SK-N-DZ (cell line): ENCODE results near the gene B4GALT1.
"Not testable (repeated sequence)": the region's sequence is repeated elsewhere in the genome, so short reads cannot be mapped to it uniquely, and the experiment has no call there.

Experiments
- DNase-seq: peaks from one replicate; pipeline ENCODE4 v3.0.0-alpha.2; 2015; ENCODE audit warnings: low spot score

B4GALT1 gene

DNA sequence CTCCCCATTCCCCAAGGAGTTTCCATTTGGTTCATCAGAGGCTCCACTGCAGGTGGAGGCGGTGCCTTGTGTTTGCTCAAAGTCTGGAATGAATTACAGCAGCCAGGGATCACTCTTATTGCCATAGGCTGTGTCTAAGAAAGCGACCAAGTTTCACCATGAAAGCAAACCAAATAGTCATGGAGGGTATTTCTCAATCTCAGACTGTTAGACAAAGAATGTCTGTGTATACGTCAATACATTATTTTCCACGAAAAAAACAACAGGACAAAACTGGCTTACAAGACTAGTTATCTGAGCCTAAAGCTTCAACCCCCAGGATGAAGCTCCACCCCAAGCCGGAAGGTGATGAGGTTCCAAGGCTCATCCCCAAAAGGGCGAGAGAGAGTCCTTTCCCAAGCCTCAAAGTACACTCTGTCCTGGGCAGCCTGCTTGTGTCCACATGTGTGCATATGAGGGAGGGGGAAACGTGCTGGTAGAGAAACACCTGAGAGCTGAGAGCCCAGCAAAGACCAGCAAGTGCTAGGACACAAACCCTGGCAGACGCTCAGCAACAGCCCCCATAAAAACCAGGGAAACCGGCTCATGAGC, 4.3 kb downstream of the B4GALT1 start:
- no peak for DNase-seq

DNA sequence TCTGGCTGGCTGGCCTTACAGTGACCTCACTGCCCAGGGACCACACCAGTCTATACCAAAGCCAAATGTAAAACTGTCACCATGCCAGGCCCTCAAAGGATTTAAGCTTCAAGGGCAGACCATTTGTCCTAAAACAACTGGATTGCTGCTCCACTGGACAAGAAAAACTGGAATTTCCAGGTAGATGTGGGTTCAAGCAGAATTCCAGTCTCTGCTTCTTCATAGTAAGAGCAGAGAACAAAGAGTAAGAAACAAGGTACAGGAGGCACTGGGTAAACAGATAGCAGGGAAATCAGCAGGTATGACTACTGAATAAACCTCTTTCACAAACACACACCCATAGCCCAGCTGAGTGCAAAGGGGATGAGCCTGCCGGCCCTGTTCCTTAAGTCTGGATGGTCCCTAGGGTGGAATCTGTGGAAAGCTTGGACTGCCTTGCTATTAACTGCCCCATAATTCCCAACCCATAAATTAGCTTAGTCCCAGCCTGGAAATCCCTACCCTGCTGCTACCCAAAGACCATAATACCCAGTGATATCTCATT, 5.5 kb downstream of the B4GALT1 start:
- DNase-seq: no peak

DNA sequence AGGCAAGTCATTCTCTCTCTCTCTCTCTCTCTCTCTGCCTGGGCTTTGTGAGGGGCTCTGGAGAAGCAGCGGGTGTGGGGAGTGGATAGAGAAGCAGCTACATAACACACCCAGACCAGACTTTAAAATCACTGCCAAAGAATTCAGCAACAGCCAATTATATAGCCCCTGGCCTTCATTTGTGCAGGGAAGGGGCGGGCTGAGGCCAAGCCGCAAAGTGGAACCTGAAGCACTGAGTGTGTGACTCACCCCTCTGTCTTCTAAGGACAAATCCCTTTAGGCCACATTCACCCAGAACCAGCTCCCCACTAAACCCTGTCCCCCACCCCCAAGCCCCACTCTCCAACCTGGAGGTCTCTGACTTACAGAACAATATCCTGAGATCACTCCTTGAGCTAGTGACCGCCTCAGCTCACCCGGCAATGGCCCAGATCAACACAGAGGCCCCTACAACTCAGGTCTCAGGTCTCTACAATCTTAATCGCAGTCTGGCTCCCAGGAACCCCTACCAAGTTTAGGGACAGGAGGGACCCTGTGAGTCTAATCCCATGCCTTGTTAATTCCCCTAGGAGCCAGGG, 6.0 kb downstream of the B4GALT1 start:
- no peak for DNase-seq

DNA sequence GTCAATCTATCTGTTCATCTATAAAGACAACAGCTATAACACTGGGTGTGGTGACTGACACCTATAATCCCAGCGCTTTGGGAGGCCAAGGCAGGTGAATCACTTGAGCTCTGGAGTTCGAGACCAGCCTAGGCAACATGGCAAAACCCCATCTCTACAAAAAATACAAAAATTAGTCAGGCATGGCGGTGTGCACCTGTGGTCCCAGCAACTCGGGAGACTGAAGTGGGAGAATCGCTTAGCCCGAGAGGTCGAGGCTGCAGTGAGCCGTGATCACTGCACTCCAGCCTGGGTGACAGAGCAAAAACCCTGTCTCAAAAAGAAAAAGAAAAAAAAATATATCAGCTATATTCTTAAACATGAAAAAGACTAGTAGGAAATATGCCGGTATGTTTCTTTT, 6.7 kb downstream of the B4GALT1 start:
- DNase-seq: not testable (repeated sequence)

DNA sequence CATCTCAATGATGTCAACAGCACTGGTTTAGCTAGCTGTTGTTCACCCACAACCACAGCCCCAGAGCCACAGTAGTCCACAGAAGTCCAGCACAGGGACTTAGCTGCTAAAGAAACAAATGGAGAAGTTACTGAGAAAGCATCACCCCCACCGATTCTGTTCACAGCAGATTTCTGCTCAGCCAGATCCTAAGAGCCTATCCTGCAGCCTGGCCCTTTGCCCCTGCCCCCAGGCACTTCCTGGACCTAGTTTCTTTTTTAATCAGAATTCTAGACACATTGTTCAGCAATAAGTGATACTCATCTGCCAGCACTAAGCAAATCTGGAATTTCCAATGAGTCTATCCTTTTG, 7.4 kb downstream of the B4GALT1 start:
- no peak for DNase-seq

DNA sequence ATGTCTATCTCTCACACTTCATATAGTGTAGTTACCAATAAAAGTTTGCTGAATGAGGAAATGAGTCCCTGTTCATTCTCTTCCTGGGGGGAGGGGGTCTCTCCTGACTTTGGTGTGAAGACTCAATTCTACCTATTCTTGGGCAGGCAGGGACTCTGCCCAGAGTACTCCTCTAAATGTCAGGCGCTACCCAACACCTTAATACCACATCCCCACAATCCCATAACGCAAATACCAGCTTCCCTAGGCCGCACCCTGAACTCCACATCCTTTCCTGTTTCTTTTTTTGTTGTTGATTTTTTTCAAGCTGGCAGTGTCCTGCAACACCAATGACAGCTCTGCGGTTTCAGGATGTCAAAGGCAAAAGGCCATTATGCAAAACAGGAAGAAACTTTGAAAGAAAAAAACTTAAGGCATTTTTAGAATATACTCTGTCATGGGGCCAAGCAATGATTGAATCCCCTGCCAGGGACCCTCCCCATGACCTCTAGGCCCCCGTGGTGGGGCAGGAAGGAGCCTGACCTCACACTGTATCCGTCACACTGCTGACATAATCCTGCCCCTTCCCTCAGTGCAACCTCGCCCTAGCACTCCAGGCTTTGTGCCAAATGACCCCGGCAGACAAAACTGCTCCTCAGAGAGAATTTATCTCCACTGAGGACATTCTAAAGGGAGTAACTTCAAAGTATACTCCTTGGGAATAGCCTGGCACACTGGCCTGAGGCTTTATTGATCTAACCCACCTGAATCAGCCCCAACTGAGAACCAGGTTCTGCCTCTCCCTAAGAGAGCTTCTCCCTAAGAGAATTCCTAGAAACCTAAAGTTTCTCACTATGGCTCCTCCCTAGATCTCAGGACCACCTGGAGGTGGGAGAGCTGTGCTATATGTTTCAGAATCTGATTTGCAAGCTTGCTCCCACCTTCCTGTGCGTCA, 8.0 kb downstream of the B4GALT1 start:
- DNase-seq: no peak

DNA sequence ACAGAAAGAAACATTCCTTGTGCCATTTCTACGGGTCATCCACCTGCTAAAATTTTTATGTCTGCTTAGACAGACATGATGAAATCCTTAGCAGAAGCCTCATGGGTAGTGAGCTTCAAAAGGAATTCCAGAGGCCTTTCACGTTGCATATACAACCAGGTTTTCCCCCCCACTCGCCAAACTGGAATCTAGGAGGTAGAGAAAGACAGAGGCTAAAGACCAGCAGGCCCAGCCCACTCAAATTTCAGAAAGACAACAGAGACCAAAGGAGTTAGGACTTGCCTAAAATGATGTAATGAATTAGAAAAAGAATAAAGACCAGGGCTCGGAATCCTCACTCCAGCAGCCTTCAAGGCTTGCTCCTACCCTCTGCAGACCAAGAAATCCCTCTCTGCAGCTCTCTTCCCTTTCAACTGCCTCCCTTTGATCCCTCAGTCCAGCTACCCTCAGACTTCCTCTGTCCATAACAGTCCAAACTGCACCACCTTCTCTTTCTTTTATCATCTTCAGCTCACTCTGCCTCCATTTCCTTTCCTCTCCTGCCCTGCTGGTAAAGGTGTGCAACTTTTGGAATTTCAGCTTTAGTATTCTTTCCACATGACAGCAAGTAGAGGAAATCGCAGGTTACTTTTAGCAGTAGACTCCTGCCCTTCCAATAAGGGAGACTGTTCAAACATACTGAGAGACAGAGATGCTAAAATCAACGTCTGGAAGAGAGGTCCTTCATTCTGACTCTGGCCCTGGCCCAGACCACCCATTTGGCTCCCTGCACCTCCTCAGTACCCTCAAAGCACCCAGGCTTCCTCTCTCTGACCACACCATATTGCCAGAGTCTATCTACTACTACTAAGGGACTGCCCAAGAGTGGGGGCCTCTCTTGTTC, 8.9 kb downstream of the B4GALT1 start:
- no peak for DNase-seq

DNA sequence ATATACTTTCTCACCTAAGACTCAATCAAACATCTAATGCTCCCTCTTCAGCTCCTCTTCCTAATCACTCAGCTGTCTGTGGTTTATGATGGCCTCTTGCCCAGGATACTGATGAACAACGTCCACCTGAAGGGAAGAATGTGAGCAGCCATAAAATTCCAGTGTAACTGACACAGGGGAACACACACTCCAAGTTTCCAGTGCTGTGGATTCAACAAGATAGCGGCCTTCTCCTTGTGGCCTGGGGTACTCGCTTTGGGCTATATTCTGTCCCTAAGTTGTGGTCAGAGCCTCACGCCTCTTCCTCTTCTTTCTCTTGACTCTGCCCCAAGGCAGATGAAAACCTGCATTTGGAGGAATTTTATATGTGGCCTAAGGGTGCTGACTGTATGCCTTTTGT, 11.7 kb downstream of the B4GALT1 start:
- DNase-seq: no peak

DNA sequence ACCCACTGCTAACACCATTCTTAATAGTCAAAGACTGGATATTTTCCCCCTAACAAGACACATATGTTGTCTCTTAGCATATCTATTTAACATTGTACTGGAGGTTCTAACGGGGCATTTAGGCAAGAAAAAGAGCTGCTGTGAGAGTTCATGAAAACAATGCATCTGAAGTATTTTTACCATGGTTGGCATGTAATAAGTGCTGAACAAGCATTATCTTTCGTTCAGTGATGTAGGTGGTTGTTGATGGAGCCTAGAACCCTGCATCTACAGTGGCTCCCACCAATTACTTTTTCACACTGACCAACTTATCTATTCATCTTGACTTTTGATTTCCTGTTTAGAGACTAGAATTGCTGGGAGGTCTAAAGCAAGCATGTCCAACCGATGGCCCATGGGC, 12.8 kb downstream of the B4GALT1 start:
- DNase-seq: no peak

DNA sequence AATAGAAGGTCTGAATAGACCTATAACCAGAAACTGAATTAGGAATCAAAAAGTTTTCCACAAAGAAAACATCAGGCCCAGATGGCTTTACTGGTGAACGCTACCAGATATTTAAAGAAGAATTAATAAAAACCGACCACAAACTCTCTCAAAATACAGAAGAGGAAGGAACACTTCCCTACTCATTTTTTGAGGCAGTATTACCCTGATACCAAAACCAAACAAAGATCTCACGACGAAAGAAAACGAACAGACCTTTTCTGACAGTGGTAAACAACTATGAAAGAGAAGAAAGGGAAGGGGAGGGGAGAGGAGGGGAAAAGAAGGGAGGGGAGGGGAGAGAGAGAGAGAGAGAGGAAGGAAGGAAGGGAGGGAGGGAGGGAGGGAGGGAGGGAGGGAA, 13.5 kb downstream of the B4GALT1 start:
- no peak for DNase-seq

DNA sequence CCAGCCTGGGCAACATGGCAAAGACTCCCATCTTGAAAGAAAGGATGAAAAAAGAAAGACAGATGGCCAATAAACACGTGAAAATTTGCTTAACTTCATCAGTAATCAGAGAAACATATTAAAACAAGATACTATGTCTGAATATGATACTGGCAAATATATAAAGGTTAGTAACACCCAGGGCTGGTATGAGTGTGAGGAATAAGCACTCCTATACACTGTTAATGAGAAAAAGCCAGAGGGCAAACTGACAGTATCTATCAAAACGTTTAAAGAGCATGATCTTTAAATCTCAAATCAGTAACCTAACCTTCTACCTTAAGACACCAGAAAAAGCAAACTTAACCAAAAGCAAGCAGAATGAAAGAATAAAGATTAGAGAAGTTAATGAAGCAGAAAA, 14.1 kb downstream of the B4GALT1 start:
- DNase-seq: no peak

DNA sequence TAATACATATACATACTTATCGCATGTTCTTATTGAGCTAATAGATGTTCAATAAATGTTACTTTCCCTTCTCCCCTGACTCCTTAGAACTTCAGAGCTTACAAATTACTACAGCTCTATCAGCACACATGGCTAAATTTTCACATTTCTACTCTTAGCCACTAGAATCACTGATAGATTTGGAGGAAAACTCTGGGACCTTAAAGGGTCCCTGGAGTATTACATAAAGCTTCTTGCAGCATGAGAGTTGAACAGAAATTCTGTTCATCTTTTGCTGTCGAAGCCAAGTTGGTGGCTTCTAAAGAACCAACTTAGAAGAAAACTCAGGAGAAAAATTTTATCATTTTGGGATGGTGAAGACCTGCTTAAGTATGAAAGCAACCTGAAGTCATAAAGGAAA, 15.5 kb downstream of the B4GALT1 start:
- DNase-seq: no peak

DNA sequence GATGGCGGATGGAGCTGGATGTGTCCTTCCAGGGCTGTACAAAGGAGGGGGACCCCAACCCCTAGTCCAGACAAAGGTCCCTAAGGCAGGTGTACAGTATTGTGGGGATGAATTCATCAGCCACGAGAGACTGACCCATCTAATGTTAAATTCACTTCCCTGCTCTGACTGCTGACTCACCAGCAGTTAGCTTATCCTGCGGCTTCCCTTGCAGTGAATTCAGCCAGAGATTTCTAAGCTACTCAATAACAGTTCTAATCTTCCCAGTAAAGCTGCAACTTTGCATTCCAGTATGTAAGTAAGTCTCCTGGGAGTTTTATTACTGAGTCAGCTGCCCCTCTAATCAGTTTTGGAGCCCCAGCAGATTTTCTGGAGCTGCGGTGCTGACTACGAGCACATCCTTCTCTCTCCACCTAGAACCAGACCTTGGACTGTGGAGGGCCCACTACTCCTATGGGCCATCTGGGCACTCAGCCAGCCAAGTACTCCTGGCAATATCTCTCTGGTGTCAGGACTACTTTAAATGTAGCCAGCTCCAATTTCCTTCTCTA, 16.1 kb downstream of the B4GALT1 start:
- peak; percentile 41 for DNase-seq

DNA sequence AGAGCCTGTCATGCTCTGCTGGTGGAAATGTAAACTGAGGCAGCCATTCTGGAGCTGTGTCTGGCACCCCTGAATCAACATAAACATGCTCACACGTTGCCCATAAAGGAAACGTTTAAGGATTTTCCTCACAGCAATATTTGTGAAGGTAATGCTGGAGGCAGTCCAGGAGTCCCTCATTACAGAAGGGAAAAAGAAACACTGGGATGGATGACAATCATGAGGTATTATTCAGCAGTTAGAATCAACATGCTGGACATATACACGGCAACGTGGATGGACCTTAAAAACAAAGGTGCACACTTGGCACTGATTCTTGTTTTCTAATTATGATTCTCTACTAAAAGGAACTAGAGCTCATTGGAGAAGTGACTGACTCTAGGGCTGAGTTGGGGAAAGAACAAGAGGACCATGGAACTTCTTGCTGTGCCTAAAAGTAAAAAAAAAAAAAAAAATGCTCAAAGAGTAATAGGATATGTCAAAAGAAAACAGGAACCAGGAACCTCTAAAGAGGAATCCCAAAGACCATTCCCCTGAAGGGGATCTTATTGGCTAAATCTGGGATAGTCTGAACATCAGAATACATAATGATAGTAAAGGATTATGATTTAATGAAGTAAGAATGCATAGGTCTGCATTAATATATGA, 18.6 kb downstream of the B4GALT1 start:
- DNase-seq: no peak

DNA sequence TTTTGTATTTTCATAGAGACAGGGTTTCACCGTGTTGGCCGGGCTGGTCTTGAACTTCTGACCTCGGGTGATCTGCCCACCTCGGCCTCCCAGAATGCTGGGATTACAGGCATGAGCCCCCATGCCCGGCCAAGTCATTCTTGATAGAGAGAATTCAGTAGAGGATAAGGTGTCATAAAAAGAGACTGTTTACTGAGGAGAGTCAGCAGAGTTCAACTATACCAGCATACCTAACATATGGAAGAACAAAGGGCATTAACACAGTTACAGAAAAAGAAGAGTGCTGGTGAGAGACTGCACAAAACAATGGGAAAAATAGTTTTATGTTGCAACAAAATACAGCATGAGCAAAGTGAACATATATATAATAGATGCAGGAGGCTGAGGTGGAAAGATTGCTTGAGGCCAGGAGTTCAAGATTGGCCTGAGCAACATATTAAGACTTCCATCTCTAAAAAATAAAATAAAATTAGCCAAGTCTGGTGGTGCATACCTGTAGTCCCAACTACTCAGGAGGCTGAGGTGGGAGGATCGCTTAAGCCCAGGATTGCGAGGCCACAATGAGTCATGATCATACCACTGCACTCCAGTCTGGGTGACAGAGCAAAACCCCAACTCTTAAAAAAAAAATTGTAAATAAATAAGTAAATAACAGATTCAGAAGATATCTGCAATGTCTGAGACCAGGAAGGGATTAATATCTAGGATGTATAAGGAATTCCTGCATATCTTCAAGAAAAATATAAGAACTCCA, 19.5 kb downstream of the B4GALT1 start:
- DNase-seq: no peak

DNA sequence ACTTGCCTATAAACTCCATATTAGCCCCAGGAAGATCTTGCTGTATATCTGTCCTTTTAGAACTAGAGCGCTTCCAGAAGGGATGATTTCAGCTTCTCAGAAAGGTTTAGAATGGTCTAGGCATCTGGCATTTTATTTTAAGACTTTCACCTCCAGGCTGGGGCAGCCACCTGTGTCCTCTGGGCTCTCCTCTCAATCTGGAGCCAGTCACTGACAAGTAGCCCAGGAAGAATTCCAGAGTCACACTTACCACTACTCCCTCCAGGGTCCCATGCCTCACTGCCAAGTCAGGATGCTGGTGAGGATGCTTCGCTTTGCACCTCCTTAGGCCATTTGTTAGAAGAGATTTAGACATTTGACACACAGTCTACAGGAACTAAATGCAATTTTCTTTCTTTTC, 20.8 kb downstream of the B4GALT1 start:
- no peak for DNase-seq

DNA sequence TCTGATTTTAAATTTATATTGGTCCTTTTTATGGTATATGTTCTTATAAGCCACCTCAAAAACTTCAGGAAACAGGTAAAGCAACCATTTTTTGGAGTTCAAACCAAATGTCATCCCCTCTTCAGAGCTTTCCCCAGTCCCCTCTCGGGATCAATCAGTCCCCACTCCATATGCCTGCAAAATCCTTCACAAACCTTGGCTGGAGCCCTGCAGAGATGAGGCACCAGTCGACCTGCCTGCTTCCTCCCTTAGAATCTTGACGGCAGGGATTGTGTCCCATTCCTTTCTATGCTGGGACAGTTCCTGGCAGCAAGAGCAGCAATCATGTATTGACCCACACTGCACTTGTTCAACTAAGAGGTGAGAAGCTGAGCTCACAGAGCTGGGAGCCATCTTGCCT, 22.6 kb downstream of the B4GALT1 start:
- no peak for DNase-seq

DNA sequence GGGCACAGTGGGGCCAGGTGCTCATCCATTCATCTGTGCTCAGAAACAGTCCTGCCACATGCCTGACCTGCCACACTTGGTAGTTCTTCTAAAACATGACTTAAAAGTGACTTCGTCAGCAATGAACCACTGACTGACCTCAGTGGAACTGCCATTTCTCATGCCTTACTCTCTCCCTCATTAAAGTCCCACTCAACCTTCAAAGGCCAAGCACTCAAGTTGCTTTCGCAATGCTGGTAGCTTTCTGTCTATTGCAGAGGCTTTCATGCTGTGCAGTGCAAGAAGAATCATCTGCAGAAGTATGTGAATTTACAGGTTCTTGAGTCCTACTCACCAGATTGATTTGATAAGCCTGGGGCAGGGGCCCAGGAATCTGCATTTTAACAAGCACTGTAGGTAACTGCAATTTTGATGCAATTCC, 23.9 kb downstream of the B4GALT1 start:
- no peak for DNase-seq

DNA sequence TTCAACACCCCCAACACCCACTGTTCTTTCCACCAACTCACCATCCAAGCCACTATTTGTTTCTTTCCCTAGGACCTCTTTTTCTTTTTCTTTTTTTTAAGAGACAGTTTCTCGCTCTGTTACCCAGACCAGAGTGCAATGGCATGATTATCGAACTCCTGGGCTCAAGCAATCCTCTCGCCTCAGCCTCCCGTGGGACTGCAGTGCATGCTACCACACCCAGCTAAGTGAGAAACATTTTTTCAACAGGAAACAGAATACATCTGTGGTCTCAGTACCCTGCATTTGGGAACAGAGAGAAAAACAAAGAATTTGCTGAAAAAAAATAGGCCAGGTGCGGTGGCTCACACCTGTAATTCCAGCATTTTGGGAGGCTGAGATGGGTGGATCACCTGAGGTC, 24.6 kb downstream of the B4GALT1 start:
- no peak for DNase-seq
